SK-N-MC (cell line): Measurements from ENCODE around the gene NDST1.

Source experiments
- EZH2 ChIP-seq: fragments of 200-600 bp; sonication (generic); IDR thresholded peaks from one replicate; pipeline ENCODE4 v1.6.1; 2017; ENCODE audit warnings: antibody characterized with exemption
- POLR2AphosphoS5 ChIP-seq: IDR thresholded peaks from 2 replicates; pipeline ENCODE4 v1.6.1; 2012; ENCODE audit warnings: mild to moderate bottlenecking, low read depth, low read length, borderline replicate concordance

GRCh38 chr5:150595466-150596031 lies 87.6 kb downstream of the NDST1 start:
- TF ChIP-seq POLR2AphosphoS5 (no peak), EZH2 (no peak)
